ENCODE measurements around the gene JAM3.

Gene JAM3

DNA sequence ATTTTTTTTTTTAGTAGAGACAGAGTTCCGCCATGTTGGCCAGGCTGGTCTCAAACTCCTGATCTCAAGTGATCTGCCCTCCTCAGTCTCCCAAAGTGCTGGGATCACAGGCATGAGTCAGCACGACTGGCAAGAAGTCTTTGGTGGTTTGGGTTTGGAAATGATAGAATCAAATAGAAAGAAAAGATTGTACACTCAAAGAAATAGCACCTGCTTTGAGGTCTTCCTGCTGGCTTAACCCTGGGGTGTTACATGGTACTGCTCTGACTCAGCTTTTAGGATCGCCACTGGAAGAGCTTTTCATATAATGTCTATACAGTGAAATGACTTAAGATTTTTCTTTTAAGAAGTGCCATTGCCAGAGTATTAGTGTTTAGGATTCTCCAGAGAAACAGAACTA, 50.2 kb downstream of the JAM3 start:
- H3K27ac ChIP-seq, result no peak overlapping the region
- TF ChIP-seq ZFX (IDR thresholded peaks at IDR 0.05; ENCODE audit: borderline replicate concordance) (no peak), CTCF (IDR thresholded peaks at IDR 0.05) (no peak)

GRCh38 chr11:134120143-134120850, 51.4 kb downstream of the JAM3 start:
- H3K27ac ChIP-seq, result no peak overlapping the region
- TF ChIP-seq ZFX (IDR thresholded peaks at IDR 0.05; ENCODE audit: borderline replicate concordance), result no peak
- no peak for TF ChIP-seq CTCF (IDR thresholded peaks at IDR 0.05)

GRCh38 chr11:134120921-134121526, 52.2 kb downstream of the JAM3 start:
- TF ChIP-seq ZFX (IDR thresholded peaks at IDR 0.05; ENCODE audit: borderline replicate concordance), result no peak
- no peak for TF ChIP-seq CTCF (IDR thresholded peaks at IDR 0.05)
- no peak overlapping the region for H3K27ac ChIP-seq

- TF ChIP-seq ZFX (IDR thresholded peaks at IDR 0.05; ENCODE audit: borderline replicate concordance), result no peak
- TF ChIP-seq CTCF (IDR thresholded peaks at IDR 0.05), result peak; percentile 41
- H3K27ac ChIP-seq, result no peak overlapping the region
Observed at GRCh38 chr11:134124660-134125451, 56.0 kb downstream of the JAM3 start.

DNA sequence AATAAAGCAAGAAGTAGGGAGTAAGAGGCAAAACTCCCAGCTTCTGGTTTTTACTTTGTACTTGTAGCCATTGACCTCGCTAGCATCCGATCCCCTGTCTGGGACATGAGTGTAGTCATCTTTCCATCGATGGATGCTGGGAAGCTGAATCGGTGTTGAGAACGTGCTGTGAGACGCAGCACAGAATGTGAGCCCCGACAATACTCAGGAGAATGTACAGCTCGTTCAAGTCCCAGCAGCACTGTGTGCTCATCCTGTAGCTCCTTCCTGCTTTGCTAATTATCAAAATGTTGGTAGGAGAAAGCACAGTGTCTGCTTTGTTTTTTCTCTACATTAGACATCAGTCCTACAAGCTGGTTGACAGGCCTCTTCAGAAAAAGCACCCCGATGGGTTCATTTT, 56.6 kb downstream of the JAM3 start:
- no peak for TF ChIP-seq ZFX (IDR thresholded peaks at IDR 0.05; ENCODE audit: borderline replicate concordance)
- TF ChIP-seq CTCF (IDR thresholded peaks at IDR 0.05), result no peak
- no peak overlapping the region for H3K27ac ChIP-seq

DNA sequence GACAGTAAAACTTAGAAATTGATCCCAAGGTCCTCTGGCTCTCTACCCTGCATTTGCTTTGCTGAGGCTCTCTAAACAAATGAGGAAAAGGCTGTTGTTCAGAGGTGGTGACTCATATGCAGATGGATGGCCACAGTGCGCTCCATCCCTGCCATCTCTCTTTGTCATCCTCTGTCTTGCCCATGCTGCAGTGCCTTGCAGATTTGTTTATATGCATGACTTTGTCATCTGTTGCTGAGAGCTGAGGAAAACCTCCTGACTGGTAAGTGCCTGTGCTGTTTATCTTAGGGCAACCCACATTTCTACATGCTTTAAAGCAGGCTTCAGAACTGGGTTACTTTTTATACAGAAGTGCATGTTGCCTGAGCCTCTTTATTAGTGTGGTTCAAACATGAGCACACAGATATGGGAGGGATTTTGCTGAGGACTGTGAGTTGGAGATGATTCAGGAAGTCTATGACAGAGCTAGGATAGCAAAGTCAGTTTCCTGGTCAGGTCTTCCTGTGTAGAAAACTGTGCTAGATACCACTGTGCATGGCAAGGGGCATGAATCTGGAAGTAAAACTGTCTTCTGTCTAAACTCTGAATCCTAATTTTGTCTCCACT, 57.4 kb downstream of the JAM3 start:
- no peak overlapping the region for H3K27ac ChIP-seq
- TF ChIP-seq ZFX (IDR thresholded peaks at IDR 0.05; ENCODE audit: borderline replicate concordance) (no peak), CTCF (IDR thresholded peaks at IDR 0.05) (no peak)

All from 22Rv1 (cell line).